HepG2 (cell line): ENCODE data around the gene CHAF1A. TPM values are rescaled to one million over a fixed set of nuclear protein-coding genes. Genes with fewer than 3 reads are reported as not detected.
A peak's percentile ranks its signal among the peaks of the same experiment; 100 is the strongest.

Source experiments
- AGO1 ChIP-seq: fragments of 200-400 bp; formaldehyde crosslinking; IDR thresholded peaks from 2 replicates; pipeline ENCODE4 v1.6.1; 2017; ENCODE audit warnings: mild to moderate bottlenecking, low read depth, low read length, moderate library complexity; ENCODE audit not compliant: poor library complexity, severe bottlenecking
- FOXC1 ChIP-seq: sonication (generic); formaldehyde crosslinking; IDR thresholded peaks from 2 replicates; pipeline ENCODE4 v1.8.0; 2022; ENCODE audit warnings: mild to moderate bottlenecking, missing genetic modification reagents, borderline replicate concordance
- GATAD1 ChIP-seq: IDR thresholded peaks from 2 replicates; pipeline ENCODE4 v1.6.1; 2016; ENCODE audit warnings: missing genetic modification reagents, missing compliant biosample characterization
- HCFC1 ChIP-seq: fragments of 150-350 bp; IDR thresholded peaks from 2 replicates; pipeline ENCODE4 v1.6.1; 2014; ENCODE audit warnings: low read depth, low read length
- NFKBIZ ChIP-seq: IDR thresholded peaks from 2 replicates; pipeline ENCODE4 v1.6.1; 2018; ENCODE audit warnings: missing genetic modification reagents, missing compliant biosample characterization
- TBP ChIP-seq: sonication (generic); formaldehyde crosslinking; IDR thresholded peaks from 2 replicates; pipeline ENCODE4 v1.5.0; 2020; ENCODE audit warnings: missing genetic modification reagents
- ZNF12 ChIP-seq: sonication (generic); formaldehyde crosslinking; IDR thresholded peaks from 2 replicates; pipeline ENCODE4 v1.5.0; 2020; ENCODE audit warnings: missing genetic modification reagents
- ZNF225 ChIP-seq: sonication (generic); formaldehyde crosslinking; IDR thresholded peaks from 2 replicates; pipeline ENCODE4 v1.4.0; 2020; ENCODE audit warnings: mild to moderate bottlenecking, missing genetic modification reagents
- polyA plus RNA-seq, 8 experiments: library from polyadenylated mRNA; depleted of rRNA in 3 of 8; stranded (reverse) in 7 of 8; unstranded in 1 of 8; fragments of >200 nt; fragmentation: Illumina TruSeq in 4 of 8; extraction: Trizol in 4 of 8; gene quantifications; 2 replicates each; pipeline versions ENCODE4 v1.2.1 to v1.2.3, GENCODE V29; 2011 to 2016; ENCODE audit warnings: low read depth in 4 of 8, missing spikeins in 1 of 8, mixed read lengths in 1 of 8; ENCODE audit not compliant: insufficient read depth in 1 of 8
- total RNA-seq, 5 experiments: library from RNA; depleted of rRNA; stranded (reverse); fragments of >200 nt; fragmentation: Illumina TruSeq; extraction: Trizol; gene quantifications; 2 replicates each; pipeline ENCODE4 v1.2.3, GENCODE V29; 2016; ENCODE audit warnings: low read depth in 1 of 5
- TF ChIP-seq, protein P1 (sequence below): sonication (generic); formaldehyde crosslinking; IDR thresholded peaks from 2 replicates; pipeline ENCODE4 v1.4.0; 2020; ENCODE audit warnings: mild to moderate bottlenecking, missing genetic modification reagents
- TF ChIP-seq, protein P2 (sequence below): IDR thresholded peaks from 2 replicates; pipeline ENCODE4 v1.6.1; 2016; ENCODE audit warnings: mild to moderate bottlenecking
- TF ChIP-seq, protein P3 (sequence below): sonication (generic); formaldehyde crosslinking; IDR thresholded peaks from one replicate; pipeline ENCODE4 v1.5.1; 2020; ENCODE audit warnings: mild to moderate bottlenecking, missing genetic modification reagents; ENCODE audit errors: not compliant biosample characterization
- TF ChIP-seq, protein P4 (sequence below): sonication (generic); formaldehyde crosslinking; IDR thresholded peaks from 2 replicates; pipeline ENCODE4 v1.4.0; 2020; ENCODE audit warnings: missing genetic modification reagents, low read depth, mild to moderate bottlenecking, borderline replicate concordance
- TF ChIP-seq, protein P5 (sequence below): sonication (generic); formaldehyde crosslinking; IDR thresholded peaks from 2 replicates; pipeline ENCODE4 v1.8.1; 2023; ENCODE audit warnings: mild to moderate bottlenecking, missing genetic modification reagents
- TF ChIP-seq, protein P6 (sequence below): IDR thresholded peaks from 2 replicates; pipeline ENCODE4 v1.6.1; 2016; ENCODE audit warnings: low read depth, borderline replicate concordance

CHAF1A gene
- total and polyA plus RNA-seq, 2 of the 13 experiments (the other 11 are each of a cell fraction or from before 2014, with no cell fraction given), result 11.0 to 34.8 TPM

DNA sequence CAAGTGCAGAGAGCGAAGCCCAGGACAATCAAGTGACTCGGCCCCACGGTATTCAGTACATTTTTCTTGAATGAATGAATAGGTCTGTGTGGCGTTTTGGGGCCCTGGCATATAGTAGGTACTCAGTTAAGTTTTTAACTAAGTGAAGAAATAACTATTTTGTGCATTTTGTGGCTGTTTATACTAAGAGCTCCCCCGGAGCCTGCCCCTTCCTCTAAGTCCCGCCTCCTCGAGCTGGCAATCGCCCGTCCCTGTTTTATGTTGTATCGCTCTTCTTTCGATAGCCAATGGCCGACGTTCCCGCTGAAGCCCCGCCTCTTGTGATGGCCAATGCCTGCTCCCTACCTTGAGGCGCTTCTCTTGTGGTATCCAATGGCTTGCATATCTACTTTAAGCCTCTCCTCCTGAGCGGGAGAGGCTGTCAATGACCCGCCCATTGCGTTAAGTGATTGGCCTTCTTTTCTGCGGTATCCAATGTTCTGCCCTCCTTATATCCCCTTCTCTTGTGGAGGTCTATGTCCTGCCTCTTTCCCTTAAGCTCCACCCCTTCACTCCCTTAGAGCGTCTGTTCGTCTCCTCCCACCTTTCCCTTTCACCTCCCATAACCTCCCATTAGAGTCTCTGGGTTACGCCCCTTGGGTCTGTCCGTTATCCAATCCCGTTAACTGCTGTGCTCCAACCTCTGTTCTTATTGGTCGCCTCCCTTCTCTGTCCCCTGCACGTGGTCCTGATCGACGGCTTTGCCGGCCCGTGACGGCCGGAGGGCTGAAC is 69.1 kb downstream of the CHAF1A start (continued):
- TF ChIP-seq, protein P1, sequence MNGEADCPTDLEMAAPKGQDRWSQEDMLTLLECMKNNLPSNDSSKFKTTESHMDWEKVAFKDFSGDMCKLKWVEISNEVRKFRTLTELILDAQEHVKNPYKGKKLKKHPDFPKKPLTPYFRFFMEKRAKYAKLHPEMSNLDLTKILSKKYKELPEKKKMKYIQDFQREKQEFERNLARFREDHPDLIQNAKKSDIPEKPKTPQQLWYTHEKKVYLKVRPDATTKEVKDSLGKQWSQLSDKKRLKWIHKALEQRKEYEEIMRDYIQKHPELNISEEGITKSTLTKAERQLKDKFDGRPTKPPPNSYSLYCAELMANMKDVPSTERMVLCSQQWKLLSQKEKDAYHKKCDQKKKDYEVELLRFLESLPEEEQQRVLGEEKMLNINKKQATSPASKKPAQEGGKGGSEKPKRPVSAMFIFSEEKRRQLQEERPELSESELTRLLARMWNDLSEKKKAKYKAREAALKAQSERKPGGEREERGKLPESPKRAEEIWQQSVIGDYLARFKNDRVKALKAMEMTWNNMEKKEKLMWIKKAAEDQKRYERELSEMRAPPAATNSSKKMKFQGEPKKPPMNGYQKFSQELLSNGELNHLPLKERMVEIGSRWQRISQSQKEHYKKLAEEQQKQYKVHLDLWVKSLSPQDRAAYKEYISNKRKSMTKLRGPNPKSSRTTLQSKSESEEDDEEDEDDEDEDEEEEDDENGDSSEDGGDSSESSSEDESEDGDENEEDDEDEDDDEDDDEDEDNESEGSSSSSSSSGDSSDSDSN, result no peak
- no peak; the same call in 1 of the 2 replicates for TF ChIP-seq HCFC1
- TF ChIP-seq, protein P2, sequence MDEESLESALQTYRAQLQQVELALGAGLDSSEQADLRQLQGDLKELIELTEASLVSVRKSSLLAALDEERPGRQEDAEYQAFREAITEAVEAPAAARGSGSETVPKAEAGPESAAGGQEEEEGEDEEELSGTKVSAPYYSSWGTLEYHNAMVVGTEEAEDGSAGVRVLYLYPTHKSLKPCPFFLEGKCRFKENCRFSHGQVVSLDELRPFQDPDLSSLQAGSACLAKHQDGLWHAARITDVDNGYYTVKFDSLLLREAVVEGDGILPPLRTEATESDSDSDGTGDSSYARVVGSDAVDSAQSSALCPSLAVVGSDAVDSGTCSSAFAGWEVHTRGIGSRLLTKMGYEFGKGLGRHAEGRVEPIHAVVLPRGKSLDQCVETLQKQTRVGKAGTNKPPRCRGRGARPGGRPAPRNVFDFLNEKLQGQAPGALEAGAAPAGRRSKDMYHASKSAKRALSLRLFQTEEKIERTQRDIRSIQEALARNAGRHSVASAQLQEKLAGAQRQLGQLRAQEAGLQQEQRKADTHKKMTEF, result 0 out of 2 replicates have a peak, but pooled peaks have one; percentile 44
- no peak for TF ChIP-seq NFKBIZ (CRISPR knock-in tag)
- no peak for TF ChIP-seq ZNF12 (CRISPR knock-in tag)
- TF ChIP-seq, protein P3, sequence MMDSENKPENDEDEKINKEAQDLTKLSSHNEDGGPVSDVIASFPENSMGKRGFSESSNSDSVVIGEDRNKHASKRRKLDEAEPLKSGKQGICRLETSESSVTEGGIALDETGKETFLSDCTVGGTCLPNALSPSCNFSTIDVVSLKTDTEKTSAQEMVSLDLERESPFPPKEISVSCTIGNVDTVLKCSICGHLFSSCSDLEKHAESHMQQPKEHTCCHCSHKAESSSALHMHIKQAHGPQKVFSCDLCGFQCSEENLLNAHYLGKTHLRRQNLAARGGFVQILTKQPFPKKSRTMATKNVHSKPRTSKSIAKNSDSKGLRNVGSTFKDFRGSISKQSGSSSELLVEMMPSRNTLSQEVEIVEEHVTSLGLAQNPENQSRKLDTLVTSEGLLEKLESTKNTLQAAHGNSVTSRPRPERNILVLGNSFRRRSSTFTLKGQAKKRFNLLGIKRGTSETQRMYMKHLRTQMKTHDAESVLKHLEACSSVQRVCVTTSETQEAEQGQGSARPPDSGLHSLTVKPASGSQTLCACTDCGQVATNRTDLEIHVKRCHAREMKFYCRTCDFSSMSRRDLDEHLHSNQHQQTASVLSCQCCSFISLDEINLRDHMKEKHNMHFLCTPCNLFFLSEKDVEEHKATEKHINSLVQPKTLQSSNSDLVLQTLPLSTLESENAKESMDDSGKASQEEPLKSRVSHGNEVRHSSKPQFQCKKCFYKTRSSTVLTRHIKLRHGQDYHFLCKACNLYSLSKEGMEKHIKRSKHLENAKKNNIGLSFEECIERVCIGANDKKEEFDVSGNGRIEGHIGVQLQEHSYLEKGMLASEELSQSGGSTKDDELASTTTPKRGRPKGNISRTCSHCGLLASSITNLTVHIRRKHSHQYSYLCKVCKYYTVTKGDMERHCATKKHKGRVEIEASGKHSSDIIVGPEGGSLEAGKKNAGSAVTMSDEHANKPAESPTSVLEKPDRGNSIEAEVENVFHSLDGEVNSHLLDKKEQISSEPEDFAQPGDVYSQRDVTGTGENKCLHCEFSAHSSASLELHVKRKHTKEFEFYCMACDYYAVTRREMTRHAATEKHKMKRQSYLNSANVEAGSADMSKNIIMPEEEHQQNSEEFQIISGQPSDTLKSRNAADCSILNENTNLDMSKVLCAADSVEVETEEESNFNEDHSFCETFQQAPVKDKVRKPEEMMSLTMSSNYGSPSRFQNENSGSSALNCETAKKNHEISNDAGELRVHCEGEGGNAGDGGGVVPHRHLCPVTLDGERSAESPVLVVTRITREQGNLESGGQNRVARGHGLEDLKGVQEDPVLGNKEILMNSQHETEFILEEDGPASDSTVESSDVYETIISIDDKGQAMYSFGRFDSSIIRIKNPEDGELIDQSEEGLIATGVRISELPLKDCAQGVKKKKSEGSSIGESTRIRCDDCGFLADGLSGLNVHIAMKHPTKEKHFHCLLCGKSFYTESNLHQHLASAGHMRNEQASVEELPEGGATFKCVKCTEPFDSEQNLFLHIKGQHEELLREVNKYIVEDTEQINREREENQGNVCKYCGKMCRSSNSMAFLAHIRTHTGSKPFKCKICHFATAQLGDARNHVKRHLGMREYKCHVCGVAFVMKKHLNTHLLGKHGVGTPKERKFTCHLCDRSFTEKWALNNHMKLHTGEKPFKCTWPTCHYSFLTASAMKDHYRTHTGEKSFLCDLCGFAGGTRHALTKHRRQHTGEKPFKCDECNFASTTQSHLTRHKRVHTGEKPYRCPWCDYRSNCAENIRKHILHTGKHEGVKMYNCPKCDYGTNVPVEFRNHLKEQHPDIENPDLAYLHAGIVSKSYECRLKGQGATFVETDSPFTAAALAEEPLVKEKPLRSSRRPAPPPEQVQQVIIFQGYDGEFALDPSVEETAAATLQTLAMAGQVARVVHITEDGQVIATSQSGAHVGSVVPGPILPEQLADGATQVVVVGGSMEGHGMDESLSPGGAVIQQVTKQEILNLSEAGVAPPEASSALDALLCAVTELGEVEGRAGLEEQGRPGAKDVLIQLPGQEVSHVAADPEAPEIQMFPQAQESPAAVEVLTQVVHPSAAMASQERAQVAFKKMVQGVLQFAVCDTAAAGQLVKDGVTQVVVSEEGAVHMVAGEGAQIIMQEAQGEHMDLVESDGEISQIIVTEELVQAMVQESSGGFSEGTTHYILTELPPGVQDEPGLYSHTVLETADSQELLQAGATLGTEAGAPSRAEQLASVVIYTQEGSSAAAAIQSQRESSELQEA (CRISPR knock-in tag), result no peak
- peak; percentile 39 for TF ChIP-seq GATAD1 (CRISPR knock-in tag)
- no peak for TF ChIP-seq TBP (CRISPR knock-in tag)
- TF ChIP-seq, protein P4, sequence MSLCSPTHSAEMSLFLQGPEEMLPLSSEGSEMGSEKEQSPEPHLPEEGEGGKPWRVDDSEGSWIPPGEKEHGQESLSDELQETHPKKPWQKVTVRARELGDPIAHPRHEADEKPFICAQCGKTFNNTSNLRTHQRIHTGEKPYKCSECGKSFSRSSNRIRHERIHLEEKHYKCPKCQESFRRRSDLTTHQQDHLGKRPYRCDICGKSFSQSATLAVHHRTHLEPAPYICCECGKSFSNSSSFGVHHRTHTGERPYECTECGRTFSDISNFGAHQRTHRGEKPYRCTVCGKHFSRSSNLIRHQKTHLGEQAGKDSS (CRISPR knock-in tag), result no peak
- TF ChIP-seq AGO1, result no peak
- TF ChIP-seq FOXC1, result 0 out of 2 replicates have a peak, but pooled peaks have one; percentile 12
- no peak for TF ChIP-seq ZNF225 (CRISPR knock-in tag)
- TF ChIP-seq, protein P5, sequence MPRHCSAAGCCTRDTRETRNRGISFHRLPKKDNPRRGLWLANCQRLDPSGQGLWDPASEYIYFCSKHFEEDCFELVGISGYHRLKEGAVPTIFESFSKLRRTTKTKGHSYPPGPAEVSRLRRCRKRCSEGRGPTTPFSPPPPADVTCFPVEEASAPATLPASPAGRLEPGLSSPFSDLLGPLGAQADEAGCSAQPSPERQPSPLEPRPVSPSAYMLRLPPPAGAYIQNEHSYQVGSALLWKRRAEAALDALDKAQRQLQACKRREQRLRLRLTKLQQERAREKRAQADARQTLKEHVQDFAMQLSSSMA, result 0 out of 2 replicates have a peak, but pooled peaks have one; percentile 39
- TF ChIP-seq, protein P6, sequence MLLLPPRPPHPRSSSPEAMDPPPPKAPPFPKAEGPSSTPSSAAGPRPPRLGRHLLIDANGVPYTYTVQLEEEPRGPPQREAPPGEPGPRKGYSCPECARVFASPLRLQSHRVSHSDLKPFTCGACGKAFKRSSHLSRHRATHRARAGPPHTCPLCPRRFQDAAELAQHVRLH (CRISPR knock-in tag), result no peak; the same call in 1 of the 2 replicates
